ENCODE measurements around the gene NAA16. TPM values are rescaled to one million over a fixed set of nuclear protein-coding genes. Genes with fewer than 3 reads are reported as not detected.

NAA16 gene
- total RNA-seq, 2 donors from 2014 or later = 6.6 to 10.0 TPM

GRCh38 chr13:41365631-41366030 is 54.6 kb downstream of the NAA16 start:
- no peaks in the 10 kb centered on the region for H3K27me3 ChIP-seq
- no peak overlapping the region for H3K27ac ChIP-seq
- no peak for DNase-seq (ENCODE audit: low spot score)
- no peaks in the 10 kb centered on the region for H3K4me1 ChIP-seq
- peaks cover 53% of the 10 kb centered on the region for H3K36me3 ChIP-seq
- no peak overlapping the region for H3K4me3 ChIP-seq
- H3K9me3 ChIP-seq = no peaks in the 10 kb centered on the region
- TF ChIP-seq CTCF (IDR thresholded peaks at IDR 0.05) = no peak

- no peak for DNase-seq (ENCODE audit: low spot score)
- peaks cover 64% of the 10 kb centered on the region for H3K36me3 ChIP-seq
- no peak overlapping the region for H3K4me3 ChIP-seq
- H3K27ac ChIP-seq = no peak overlapping the region
- H3K27me3 ChIP-seq = no peaks in the 10 kb centered on the region
- no peaks in the 10 kb centered on the region for H3K9me3 ChIP-seq
- no peak for TF ChIP-seq CTCF (IDR thresholded peaks at IDR 0.05)
- no peaks in the 10 kb centered on the region for H3K4me1 ChIP-seq
These were observed 59.7 kb downstream of the NAA16 start for GRCh38 chr13:41370736-41371135.

DNA sequence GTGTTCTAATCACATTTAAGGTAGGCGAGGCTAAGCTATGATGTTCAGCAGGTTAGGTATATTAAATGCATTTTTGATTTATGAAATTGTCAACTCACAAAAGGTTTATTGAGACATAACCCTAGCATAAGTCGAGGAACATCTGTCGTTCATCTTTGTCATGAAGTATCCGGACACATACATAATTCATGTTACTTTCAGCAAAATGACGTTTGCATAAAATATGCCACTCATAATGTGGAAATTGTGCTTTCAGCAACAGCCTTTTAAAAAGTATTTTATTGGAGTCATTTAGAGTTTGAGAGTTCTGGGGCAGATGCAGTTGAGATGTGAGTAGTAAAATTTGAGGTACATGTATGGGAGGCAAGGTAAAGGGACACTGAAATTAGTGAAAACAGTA is 66.4 kb downstream of the NAA16 start:
- peaks cover 38% of the 10 kb centered on the region for H3K36me3 ChIP-seq
- H3K27me3 ChIP-seq = no peaks in the 10 kb centered on the region
- H3K9me3 ChIP-seq = no peaks in the 10 kb centered on the region
- H3K4me3 ChIP-seq = no peak overlapping the region
- H3K4me1 ChIP-seq = no peaks in the 10 kb centered on the region
- DNase-seq (ENCODE audit: low spot score) = no peak
- TF ChIP-seq CTCF (IDR thresholded peaks at IDR 0.05) = no peak
- no peak overlapping the region for H3K27ac ChIP-seq

- H3K36me3 ChIP-seq = no peaks in the 10 kb centered on the region
- no peak overlapping the region for H3K4me3 ChIP-seq
- no peak overlapping the region for H3K27ac ChIP-seq
- no peak for DNase-seq (ENCODE audit: low spot score)
- H3K9me3 ChIP-seq = no peaks in the 10 kb centered on the region
- peaks cover 0 to 2% of the 10 kb centered on the region in 2 donors for H3K4me1 ChIP-seq
- no peak for TF ChIP-seq CTCF (IDR thresholded peaks at IDR 0.05)
- no peaks in the 10 kb centered on the region for H3K27me3 ChIP-seq
These were observed 71.4 kb downstream of the NAA16 start for GRCh38 chr13:41382431-41382830.

- TF ChIP-seq CTCF (IDR thresholded peaks at IDR 0.05) = no peak
- DNase-seq (ENCODE audit: low spot score) = no peak
- no peaks in the 10 kb centered on the region for H3K9me3 ChIP-seq
- no peak overlapping the region for H3K27ac ChIP-seq
- no peaks in the 10 kb centered on the region for H3K36me3 ChIP-seq
- no peak overlapping the region for H3K4me3 ChIP-seq
- H3K27me3 ChIP-seq = no peaks in the 10 kb centered on the region
- peaks cover 0 to 12% of the 10 kb centered on the region in 2 donors for H3K4me1 ChIP-seq
These were observed 72.3 kb downstream of the NAA16 start for GRCh38 chr13:41383386-41383785.

DNA sequence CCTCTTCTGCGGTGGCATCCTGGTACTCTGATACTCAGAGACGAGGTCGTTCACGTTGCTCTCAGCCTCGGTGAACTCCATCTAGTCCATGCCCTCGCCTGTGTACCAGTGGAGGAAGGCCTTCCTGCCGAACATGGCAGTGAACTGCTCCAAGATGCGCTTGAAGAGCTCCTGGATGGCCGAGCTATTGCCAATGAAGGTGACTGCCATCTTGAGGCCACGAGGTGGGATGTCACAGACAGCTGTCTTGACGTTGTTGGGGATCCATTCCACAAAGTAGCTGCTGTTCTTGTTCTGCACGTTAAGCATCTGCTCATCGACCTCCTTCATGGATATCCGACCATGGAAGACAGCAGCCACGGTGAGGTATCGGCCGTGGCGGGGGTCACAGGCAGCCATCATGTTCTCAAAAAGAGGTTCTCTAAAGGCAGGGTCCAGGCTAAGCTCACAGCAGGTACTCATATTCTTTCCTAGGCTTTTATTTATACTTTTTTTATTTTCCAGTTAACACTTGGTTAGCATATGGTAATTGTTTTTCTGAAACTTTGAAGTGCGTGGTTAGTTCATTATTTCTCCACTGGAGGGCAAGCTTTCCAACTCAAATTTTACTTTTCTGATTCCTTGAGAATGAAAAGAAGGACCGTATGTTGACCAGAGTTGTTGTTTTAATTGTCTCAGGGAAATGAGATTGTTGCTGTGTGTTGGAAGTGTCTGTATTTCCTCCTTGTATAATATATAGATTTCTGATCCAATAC is 73.9 kb downstream of the NAA16 start:
- Histone ChIP-seq H3K27ac (no peak overlapping the region), H3K9me3 (no peaks in the 10 kb centered on the region), H3K36me3 (no peaks in the 10 kb centered on the region), H3K4me1 (peaks cover 0 to 13% of the 10 kb centered on the region in 2 donors), H3K4me3 (no peak overlapping the region), H3K27me3 (no peaks in the 10 kb centered on the region)
- DNase-seq (ENCODE audit: low spot score) = no peak
- TF ChIP-seq CTCF (IDR thresholded peaks at IDR 0.05) = peak; percentile 18 to 53

Measured in right atrium auricular region (tissue), 2 donors.